CD4-positive, alpha-beta T cell treated with Interleukin-1 beta for 1 hour (primary cell): Measurements from ENCODE around the gene CRB3.
"Not testable (repeated sequence)": the region's sequence is repeated elsewhere in the genome, so short reads cannot be mapped to it uniquely, and the experiment has no call there.

Source experiments
- DNase-seq, 2 donors: peaks; one replicate each; pipeline ENCODE4 v3.0.0-alpha.2; 2020 to 2022

CRB3 gene

DNA sequence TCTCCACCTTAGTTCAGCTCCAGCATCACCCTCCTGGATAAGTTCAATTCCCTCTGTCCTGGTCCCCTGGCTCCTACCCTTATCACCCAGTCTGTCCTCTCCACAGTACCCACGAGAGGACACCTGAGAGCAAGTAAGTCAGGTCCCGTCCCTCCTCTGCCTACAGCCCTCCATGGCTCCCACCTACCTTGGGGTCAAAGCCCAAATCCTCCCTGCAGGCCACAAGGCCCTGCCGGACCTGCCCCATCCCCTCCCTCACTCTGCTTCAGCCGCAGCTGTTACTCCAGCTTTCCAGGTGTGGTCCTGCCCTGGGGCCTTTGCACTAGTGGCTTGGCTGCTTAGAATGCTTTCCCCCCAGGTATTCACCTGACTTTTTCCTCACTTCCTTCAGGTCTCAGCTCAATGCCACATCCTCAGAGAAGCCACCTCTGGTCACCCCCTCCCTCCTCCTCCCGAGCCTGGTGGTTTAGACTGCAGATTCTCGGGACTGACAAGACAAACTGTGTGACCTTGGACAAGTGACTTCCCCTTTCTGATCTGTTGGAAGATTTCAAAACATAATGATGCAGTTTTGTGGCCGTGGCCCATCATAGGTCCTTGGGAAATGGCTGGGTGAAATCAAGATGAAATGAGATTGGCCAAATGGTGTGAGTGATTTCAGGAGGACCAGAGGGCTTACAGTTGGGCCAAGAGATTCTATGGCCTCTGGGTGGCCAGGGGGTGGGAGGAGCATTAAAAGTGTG lies 34.4 kb downstream of the CRB3 start:
- peak in 1 of 2 donors; percentile 25 for DNase-seq

DNA sequence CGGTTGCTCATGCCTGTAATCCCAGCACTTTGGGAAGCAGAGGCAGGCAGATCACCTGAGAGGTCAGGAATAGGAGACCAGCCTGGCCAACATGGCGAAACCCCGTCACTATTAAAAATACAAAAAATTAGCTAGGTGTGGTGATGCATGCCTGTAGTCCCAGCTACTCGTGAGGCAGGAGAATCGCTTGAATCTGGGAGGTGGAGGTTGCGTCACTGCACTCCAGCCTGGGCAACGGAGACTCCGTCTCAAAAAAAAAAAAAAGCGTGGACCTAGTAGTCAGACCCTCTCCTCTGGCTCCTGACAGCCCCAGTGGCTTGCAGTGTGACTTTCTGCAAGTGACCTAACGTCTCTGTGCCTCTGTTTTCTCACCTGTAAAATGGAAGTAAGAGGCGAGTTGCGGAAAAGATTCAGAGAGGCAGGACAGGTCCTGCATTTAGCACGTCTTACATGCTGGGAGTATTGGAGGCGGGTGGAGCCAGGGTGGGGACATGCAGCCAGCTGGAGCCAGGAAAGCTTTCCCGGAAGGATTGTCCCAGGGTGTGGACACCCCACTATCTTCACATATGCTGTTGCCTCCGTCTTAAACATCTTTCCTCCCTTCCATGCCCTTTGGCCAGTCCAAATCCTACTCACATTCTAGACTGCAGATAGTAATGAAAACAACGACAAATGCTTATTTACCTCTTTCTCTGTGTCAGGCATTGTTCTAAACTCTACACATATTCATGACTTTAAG lies 35.1 kb downstream of the CRB3 start:
- no peak for DNase-seq

DNA sequence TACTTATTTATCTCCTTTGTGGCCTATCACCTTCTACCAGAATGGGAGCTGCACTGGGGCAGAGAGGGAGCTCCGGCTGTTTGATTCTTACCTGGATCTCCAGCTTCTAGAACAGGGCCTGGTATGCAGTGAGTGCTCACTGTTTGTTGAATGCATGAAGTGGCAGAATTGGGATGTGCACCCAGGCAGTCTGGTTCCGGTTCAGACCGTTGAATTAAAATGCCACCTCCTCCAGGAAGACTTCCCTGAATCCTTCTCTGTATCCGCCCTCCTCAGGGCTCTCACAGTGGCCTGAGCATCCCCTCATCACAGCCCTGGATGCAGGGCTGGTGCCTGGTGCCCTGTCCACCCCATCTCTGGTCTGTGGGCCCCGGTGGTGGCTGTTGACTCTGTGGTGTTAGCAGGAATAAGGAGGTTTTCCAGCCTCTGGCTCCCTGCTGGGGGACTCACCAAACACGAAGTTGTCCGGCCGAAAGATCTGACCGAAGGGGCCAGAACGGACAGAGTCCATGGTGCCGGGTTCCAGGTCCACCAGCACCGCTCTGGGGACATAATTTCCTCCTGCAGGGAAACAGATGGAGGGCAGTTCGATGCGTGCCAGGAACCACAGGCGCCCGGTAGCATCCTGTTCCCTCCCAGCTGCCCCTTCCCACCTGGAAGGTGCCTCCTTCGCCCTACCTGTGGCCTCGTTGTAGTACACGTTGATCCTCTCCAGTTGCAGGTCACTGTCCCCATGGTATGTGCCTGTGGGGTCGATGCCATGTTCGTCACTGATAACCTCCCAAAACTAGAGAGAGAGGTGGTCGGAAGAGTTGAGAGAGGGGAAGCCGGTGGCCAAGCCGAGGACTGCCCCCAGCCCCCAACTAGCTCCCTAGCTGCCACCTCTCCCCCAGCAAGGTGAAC lies 37.0 kb downstream of the CRB3 start:
- DNase-seq, result no peak

DNA sequence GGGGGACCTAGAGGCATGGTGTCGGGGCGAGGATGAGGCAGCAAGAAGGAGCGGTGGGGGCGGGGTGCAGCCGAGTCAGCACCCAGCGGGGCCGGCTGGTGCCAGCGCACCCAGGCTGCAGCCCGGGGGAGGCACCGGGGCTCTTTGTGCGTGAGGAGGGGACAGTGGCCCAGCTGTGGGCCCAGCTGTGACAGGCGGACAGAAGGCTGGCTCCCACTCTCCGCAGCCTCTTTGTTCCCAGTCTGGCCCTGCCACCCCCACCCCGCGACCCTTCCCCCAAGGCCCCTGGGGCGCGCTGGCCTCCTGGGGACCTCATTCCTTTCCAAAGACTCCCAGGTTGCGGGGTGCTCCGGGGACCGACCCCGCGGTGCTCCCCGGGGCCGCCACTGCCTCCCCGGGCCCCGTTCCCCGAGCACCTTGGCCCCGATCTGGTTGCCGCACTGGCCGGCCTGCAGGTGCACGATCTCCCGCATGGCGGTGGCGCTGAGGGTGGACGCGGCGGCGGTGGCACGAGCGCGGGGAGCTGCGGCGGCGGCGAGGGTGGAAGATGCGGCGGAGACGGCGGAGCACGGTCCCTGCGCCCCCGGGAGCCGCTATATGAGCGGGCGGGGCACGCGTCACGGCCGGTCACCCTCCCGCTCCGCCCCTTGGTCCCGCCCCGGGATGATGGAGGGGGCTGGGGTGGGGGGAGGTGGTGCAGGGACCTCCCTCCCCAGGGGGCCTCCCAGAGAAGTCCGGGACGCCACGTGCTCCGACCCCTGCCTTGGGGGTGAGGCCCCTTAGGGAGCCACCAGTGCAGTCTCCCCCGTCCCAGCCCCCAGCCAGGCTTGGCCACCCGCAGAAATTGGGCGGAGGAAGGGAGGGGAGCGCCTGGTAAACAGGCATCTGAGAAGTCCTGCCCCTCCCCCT lies 37.9 kb downstream of the CRB3 start, which contains the start of gene TUBB4A:
Gene TUBB4A, minus strand, starts transcription at position 570 of the 909 bp plus-strand sequence. Its CDS starts 97 bp downstream, at position 473.
- DNase-seq, result peak; percentile 45 to 52

DNA sequence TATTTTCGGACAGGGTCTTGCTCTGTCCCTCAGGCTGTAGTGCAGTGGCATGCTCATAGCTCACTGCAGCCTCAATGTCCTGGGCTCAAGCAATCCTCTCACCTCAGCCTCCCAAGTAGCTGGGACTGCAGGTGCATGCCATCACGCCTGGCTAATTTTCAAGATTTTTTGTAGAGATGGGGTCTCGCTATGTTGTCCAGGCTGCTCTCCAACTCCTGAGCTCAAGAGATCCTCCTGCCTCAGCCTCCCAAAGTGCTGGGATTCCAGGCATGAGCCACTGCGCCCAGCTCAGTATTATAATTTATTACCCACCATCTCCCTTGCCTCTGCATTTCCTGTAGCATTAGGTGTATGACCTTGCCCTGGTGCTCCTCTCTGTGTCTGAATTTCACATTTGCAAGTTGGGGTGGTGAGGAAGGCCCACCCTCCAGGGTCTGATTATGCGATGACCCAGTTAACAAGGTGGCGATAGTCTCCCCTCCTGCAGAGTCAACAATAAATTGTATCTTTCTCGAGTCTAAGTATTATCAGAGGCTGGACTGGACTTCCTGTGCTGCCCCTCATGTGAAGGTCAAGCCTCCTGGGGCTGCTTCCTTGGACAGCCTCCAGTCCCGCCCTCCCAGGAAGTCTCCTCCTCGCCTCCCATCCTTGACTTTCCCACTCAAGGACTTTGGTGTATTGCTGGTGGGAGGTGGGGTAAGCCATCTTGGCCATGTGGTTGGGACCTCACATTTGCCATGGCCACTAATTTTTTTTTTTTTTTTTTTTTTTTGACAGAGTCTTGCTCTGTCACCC lies 39.5 kb downstream of the CRB3 start:
- no peak for DNase-seq

DNA sequence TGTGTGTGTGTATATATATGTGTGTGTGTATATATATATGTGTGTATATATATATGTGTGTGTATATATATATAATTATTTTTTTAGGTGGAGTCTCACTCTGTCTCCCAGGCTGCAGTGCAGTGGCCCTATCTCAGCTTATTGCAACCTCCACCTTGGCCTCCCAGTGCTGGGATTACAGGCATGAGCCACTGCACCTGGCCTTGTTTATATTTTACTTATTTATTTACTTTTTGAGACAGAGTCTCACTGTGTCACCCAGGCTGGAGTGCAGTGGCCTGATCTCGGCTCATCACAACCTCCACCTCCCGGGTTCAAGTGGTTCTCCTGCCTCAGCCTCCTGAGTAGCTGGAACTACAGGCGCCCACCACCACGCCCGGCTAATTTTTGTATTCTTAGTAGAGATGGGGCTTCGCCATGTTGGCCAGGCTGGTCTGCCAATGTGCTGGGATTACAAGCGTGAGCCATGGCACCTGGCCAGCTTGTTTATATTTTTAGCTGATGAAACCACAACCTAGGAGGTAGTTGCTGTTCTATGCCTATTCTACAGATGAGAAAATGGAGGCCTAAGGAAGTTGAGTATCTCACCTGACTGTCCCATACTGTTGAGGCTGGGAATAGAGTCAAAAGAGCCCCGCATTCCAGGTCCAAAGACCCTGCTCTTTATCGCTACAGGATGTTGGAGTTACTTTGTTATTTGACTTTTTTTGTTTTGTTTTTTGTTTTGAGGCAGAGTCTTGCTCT lies 44.1 kb downstream of the CRB3 start:
- DNase-seq, result not testable (repeated sequence)

DNA sequence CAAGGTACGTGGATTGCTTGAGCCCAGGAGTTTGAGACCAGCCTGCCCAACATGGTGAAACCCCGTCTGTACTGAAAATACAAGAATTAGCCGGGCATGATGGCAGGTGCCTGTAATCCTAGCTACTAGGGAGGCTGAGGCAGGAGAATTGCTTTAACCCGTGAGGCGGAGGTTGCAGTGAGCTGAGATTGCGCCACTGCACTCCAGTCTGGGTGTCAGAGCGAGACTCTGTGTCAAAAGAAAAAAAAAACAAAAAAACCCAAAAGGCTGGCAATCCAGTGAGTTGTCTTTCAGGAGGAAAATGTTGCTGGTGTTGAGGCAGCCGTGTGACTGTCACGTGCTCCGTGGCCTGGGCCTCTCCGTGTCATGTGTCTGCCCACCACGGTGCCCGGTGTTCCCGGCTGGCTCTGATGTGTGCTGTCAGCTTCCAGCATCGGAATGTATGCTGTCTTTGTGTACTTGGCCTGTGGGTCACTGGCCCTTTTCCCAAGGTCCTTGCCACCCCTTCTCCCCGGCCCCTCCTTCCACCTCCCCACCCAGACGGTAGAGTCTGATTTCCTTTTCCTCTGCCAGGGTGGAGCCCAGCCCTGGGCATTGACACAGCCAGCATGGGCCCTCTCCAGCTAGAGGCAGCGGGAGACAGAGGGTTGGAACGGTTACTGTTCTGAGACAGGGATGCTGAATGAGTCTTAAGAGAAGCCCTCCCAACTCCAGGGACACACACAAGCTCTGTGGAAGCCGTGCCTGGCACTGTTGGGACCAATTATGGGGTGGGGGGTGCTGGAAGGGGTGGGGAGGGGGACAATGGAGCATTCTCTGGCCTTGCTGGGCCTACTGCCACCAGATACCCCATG lies 45.3 kb downstream of the CRB3 start:
- no peak for DNase-seq

DNA sequence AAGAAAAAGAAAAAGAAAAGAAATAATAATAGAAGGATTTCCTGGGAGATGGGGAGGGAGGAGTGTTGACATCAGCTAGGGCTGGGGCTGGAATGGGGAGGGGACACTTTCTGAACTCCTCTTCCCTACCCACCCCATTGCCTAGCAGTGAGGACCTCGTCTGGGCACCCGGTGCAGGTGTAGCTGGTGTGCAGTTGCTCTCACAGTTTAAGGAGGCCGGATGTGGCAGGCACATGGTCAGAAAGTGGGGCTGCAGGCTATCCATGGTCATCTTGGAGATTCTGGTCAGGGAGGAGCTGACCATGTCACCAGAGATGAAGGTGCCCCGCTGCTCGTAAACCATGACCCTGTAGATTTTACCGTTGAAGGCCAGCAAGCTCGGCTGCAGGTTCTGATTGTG lies 46.5 kb downstream of the CRB3 start:
- no peak for DNase-seq

DNA sequence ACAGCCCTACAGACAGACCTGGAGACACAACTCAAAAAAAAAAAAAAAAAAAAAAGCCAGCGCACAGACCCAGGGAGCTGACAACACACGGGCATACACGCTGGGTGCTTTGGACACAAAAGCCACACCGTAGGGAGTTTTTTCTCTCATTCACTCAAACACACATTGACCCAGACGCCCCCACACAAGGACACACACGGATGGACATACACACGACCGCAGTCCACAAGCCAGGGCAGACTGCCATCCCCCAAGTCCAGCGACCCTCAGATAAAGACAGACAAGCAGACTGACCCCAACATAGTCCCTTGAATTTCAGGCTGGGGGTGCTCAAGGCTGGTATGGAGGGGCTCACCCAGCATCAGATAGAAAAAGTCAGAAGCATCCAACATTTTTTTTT lies 50.0 kb downstream of the CRB3 start:
- no peak for DNase-seq

DNA sequence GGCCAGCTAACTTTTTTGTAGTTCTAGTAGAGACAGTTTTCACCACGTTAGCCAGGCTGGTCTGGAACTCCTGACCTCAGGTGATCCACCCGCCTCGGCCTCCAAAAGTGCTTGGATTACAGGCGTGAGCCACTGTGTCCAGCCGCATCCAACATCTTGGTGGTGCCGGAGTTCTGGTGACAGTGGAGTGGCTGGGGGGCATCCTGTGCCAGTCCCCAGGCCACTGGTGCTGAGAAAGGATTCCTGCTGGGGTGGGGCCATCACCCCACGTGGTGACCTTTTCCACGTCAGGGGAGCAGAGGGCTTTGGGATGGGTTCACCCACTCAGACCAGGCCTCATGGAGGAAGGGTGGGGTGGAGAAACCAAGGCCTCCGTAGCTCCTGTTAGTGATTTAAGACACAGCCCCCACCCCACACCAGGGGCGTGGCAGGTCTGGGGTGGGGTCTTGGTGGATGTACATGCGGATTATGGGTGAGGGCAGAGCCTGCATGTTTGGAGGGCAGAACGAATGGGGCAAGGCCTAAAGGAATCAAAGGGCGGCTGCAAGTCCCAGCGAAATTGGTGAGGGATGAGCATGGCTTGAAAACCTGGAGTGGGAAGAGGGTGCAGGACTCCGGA lies 51.0 kb downstream of the CRB3 start:
- DNase-seq, result no peak

DNA sequence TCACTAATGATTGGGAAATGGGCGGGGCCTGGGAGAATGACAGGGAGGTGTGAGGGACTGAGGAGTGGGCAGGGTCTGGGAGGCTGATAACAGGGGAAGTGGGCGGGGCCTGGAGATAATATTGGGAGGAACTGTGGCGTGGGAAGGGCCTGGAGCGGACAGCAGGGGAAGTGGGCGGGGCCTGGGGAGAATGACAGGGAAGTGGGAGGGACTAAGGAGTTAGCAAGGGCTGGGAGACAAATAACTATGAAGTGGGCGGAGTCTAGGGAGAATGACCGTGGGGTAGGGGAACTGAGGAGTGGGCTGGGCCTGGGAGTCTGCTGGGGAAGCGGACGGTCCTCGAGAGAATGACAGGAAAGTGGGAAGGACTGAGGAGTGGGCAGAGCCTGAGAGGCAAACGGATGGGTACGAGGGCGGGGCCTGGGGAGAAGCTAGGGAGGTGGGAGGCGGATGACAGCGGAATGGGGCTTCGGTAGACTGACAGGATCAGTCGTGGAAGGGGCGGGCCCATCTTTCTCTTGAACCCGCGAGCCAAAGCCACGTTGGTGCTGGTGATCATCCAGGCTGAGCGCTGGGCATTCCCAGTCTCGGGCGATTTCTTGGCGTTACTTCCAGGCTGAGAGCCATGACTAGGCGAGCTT lies 52.1 kb downstream of the CRB3 start:
- DNase-seq, result peak; percentile 78 to 82
